Activated gamma-delta T cell (primary cell): ENCODE data around the gene CCP110.

Experiments used
- DNase-seq: peaks from one replicate; lab custom pipeline; 2025; lab: John Stamatoyannopoulos, UW
- total RNA-seq, 2 donors: gene quantifications; one replicate each; lab custom pipeline; 2026; lab: John Stamatoyannopoulos, UW

Gene CCP110, protein sequence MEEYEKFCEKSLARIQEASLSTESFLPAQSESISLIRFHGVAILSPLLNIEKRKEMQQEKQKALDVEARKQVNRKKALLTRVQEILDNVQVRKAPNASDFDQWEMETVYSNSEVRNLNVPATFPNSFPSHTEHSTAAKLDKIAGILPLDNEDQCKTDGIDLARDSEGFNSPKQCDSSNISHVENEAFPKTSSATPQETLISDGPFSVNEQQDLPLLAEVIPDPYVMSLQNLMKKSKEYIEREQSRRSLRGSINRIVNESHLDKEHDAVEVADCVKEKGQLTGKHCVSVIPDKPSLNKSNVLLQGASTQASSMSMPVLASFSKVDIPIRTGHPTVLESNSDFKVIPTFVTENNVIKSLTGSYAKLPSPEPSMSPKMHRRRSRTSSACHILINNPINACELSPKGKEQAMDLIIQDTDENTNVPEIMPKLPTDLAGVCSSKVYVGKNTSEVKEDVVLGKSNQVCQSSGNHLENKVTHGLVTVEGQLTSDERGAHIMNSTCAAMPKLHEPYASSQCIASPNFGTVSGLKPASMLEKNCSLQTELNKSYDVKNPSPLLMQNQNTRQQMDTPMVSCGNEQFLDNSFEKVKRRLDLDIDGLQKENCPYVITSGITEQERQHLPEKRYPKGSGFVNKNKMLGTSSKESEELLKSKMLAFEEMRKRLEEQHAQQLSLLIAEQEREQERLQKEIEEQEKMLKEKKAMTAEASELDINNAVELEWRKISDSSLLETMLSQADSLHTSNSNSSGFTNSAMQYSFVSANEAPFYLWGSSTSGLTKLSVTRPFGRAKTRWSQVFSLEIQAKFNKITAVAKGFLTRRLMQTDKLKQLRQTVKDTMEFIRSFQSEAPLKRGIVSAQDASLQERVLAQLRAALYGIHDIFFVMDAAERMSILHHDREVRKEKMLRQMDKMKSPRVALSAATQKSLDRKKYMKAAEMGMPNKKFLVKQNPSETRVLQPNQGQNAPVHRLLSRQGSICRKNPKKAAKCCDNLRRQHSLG
- 39.5 to 41.8 reads per million in 2 donors for total RNA-seq

- peak; percentile 85 for DNase-seq
These were observed at the start of gene CCP110 for GRCh38 chr16:19523559-19524355. Gene CCP110, plus strand, starts transcription at chr16:19523942. Its CDS starts 3,940 bp downstream, at chr16:19527882.

DNA sequence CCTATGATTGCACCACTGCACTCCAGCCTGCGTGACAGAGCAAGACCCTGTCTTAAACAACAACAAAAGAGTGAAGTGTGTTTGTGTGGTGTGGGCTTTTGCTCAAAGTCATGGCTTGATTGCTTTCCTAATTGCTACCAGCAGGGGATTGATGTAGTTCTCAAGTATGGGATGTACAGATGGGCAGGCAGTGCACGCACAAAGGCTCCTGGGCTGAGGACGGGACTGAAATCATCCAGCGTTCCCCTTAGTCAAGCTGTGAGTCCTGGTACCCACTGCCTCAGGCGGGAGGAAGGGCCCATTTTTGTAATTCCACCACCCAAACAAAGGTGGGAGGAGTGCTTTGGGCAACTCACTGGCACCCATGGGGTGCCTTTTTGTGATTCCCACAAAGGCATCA lies 49.1 kb upstream of the CCP110 start:
- no peak for DNase-seq

- no peak for DNase-seq
These were observed 45.2 kb upstream of the CCP110 start for GRCh38 chr16:19478505-19478904.

GRCh38 chr16:19479302-19479721 lies 44.4 kb upstream of the CCP110 start:
- DNase-seq, result no peak

DNA sequence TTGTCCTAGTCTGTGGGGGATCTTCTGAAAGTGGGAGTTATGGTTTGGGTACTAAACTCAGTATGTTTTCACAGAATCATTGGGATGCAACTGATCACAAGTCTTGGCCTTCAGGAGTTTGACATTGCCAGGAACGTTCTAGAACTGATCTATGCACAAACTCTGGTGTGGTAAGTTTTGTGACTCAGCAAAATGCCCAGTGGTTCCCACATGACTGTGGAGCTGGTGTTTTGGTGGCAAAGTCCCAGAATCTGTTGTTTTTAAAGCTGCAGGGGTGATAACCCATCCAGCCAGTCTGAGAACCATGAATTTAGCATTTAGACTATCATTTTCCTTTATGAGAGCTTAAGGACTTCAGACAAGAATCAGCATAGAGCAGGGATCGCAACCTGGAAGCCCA lies 42.4 kb upstream of the CCP110 start:
- DNase-seq, result no peak

DNA sequence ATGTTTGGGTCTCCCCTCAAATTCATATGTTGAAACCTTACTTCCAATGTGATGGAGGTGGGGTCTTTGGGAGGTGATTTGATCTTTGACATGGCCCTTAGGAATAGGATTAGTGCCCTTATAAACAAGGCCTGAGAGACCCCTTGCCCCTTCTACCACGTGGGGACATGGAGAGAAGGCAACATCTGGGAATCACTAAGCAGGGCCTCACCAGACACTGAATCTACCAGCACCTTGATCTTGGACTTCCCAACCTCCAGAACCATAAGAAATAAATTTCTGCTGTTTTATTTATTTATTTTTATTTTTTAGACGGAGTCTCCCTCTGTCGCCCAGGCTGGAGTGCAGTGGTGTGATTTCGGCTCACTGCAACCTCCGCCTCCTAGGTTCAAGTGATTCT lies 42.0 kb upstream of the CCP110 start:
- no peak for DNase-seq

DNA sequence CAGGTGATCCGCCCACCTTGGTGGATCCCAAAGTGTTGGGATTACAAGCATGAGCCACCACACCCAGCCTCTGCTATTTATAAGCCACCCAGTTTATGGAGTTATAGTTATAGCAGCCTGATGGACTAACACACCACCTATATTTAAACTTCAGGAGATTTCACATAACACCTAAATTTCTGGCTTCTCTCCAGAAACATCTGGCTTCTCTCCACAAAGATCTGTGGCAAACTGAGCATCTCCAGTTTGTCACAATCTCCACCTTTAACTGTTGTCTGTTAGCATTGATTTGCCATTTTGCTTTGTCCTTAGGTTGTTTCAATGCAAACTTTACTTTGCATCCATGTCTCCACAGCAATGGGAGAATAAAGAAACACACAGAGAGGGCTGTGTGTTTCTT lies 41.5 kb upstream of the CCP110 start:
- no peak for DNase-seq

DNA sequence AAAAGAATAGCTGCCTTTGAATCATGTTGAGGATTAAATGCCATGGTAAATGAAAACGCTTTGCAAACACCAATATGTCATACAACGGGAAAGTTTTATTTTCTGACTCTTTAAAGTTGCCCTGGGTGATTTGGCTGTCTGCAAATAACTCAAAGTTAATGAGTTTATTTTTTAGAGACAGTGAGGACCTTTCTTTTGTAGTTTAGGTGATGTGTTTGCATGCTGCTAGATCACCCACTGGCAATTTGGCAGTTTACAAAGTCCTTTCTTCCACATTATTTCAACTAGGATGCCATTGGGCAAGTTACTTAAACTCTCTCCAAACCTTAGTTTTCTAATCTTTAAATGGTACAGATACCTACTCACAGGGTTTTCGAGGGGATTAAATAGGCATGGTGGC lies 39.6 kb upstream of the CCP110 start:
- no peak for DNase-seq

GRCh38 chr16:19485611-19486010 lies 38.1 kb upstream of the CCP110 start:
- no peak for DNase-seq

GRCh38 chr16:19486051-19486450 lies 37.7 kb upstream of the CCP110 start:
- DNase-seq, result no peak

- no peak for DNase-seq
These were observed 36.9 kb upstream of the CCP110 start for GRCh38 chr16:19486750-19487325.

- DNase-seq, result no peak
These were observed 35.5 kb upstream of the CCP110 start for GRCh38 chr16:19488213-19488640.

DNA sequence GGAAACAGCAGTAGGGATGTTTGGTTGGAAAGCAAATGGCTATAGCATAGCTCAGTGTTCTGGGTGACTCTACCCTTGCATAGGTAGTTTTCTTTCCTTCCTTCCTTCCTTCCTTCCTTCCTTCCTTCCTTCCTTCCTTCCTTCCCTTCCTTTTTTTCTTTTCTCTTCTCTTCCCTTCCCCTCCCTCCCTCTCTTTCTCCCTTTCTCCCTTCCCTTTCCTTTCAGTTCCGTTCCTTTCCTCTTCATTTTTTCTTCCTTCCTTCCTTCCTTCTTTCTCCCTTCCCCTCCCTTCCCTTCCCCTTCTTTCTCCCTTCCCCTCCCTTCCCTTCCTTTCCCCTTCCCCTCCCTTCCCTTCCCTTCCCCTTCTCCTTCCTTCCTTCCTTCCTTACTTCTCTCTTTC lies 33.1 kb upstream of the CCP110 start:
- DNase-seq, result no peak

GRCh38 chr16:19497176-19497575 lies 26.6 kb upstream of the CCP110 start:
- no peak for DNase-seq

DNA sequence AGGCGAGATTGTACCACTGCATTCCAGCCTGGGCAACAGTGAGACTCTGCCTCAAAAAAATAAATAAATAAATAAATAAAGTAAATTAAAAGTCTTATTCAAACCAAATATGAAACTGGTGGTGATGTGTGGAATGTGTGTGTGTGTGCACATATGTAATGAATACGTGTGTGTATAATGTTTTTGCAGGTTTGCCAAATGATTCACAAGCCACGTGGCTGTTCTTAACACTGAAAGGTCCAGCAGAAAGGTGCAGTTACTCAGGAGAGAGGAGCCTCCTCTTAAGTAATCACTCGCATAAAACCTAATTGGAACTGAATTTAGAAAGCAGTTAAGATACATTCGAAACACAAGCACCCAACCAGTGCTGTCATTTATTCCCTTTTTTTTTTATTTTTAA lies 24.7 kb upstream of the CCP110 start:
- DNase-seq, result no peak

GRCh38 chr16:19499481-19499880 lies 24.3 kb upstream of the CCP110 start:
- DNase-seq, result no peak

DNA sequence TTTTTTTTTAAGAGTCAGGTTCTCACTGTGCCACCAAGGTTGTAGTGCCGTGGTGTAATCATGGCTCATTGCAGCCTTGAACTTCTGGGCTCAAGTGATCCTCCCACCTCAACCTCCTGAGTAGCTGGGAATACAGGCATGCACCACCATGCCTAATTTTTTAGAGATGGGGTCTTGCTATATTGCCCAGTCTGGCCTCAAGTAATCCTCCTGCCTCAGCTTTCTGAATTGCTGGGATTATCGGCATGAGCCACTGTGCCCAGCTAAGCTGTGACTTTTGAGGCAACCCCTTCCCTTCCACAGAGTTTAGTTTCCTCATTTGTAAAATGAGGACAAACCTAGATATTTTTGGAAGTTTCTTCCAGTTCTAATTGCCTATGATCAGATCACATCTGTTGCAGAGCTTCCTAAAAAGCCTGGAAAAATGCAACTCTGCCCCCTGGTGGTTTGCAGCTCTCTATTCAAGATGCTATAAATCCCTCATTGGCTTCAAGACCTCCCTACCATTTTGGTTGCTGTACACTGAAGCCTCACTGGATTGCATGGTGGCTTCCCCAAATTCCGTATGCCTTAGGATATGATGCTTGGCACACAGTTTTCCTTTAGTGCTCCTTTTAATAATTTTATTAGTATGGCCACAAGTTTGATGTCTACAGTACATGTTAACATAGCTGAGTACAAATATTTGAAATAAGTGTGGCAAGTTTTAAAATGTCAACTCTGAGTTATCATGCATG lies 21.2 kb upstream of the CCP110 start:
- no peak for DNase-seq

- DNase-seq, result no peak
These were observed 20.2 kb upstream of the CCP110 start for GRCh38 chr16:19503461-19504075.

DNA sequence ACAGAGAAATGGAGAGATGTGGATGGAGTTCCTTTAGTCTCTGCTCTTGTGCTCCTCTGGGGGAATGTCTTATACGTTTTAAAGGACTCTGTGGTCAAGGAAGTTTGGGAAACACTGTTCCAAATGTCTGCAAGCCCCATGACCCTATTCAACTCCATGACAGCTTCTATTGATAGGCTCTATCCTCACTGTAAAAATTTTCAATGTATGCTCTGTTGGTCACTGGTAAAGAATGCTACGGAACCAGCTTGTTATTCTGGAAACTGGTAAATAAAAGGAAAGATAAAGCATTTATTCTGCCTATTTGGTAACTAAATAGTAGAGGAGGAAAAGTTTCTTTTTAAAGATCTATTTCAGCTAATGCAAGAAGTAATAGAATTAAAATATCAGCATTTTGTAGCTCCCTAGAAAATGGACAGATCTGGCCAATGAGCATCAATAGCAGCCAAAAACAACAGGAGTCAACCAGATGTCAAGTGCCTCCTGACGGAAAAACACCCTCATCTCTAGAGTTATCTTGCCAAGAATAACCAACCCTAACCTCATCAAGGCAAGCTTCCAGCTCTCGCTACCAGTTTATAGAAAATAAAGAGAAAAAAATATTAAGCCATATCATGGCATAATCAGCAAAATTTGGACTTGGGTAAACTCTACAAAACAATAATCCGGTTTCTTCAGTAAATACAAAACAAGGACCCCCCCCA lies 18.0 kb upstream of the CCP110 start:
- no peak for DNase-seq

GRCh38 chr16:19506965-19507364 lies 16.8 kb upstream of the CCP110 start:
- no peak for DNase-seq
